C4-2B (cell line): Measurements from ENCODE around the gene REEP6.

Experiments
- CTCF ChIP-seq: fragments of 450-650 bp; conservative IDR thresholded peaks from 2 replicates; pipeline ENCODE4 v1.5.1; 2017; ENCODE audit warnings: mild to moderate bottlenecking
- ZFX ChIP-seq: fragments of 450-650 bp; IDR thresholded peaks from 2 replicates; pipeline ENCODE4 v1.6.1; 2017

DNA sequence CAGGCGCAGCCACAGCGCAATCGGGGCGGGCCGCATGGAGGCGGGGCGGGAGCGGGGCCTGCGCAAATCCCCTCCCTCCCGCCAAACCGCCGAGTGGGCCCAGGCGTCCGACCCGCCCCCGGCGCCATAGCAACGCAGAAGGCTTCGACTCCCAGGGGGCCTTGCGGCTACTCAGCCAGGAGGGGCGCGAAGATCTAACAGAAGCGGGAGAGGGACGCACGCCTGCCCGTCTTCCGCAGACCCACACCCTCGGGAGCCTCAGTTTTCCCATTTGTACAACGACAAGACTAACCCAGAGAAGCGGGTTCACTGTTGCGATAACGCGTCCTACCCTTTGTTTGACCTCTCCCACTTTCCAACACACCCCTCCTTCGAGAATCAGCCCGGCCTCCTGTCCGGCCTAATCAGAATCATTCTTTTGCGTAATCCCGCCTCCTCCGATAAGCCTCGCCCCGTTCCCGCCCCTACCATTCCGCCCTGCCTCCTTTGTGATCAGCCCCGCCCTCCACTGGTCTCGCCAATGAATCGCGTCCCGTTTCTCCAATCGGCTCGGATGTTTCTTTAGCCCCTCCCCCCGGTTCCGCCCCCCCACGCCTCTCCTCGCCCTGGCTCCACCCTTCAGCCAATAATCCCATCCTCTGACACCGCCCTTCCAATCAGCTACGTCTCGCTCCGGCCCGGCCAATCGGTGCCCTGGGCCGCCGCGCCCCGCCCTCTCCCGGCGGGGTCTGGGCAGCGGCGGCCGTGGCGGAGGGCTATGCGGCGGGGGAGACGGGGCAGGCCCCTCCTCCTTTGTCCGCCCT lies 469 bp upstream of the REEP6 start, which contains the start of gene PCSK4:
- TF ChIP-seq CTCF = no peak
- TF ChIP-seq ZFX = no peak
